A172 (cell line): ENCODE measurements around the gene ANGEL2. TPM values are rescaled to one million over a fixed set of nuclear protein-coding genes. Genes with fewer than 3 reads are reported as not detected.

ENCODE experiments used
- DNase-seq: peaks from one replicate; pipeline ENCODE4 v3.0.0-alpha.2; 2015; ENCODE audit warnings: low spot score
- total RNA-seq: library from RNA; depleted of rRNA; stranded (reverse); fragments of >200 nt; shearing (Covaris generic); gene quantifications from 2 replicates; pipeline ENCODE4 v1.2.3, GENCODE V29; 2014; rRNA removed

The ANGEL2 gene
- total RNA-seq, 1 experiment from 2014 or later = 83.0 TPM

DNA sequence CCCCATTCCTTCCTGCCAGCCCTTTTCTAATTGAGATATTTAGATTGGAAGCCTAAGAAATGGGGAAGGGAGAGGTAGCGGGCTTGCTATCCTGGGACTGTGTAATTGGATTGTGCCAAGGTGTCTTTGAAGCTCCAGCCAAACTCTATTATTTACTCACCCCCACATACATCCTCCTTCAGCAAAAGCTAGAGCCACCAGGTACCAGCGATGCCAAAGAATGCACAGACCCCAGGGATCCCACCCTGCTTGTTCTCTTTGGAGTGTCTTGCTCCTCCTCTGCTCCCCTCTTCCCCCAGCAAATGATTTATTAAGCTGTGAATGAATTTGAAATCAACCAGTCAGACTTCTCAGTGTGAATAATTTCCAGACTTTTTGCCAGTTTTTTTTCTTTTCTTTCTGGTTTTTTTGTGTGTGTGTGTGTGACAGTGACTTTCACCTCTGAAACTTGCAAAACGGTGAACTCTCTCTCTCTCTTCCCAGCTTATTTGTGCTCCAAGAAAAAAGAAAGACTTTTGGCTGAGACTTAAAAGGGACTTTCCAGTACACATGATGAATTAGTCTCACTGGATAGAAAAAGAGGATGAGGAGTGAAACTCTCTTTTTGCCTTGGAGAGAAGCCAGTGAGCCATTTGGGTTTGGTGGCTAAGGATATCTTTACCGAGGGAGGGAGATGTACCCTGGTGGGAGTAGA lies 63.6 kb downstream of the ANGEL2 start:
- DNase-seq = no peak

DNA sequence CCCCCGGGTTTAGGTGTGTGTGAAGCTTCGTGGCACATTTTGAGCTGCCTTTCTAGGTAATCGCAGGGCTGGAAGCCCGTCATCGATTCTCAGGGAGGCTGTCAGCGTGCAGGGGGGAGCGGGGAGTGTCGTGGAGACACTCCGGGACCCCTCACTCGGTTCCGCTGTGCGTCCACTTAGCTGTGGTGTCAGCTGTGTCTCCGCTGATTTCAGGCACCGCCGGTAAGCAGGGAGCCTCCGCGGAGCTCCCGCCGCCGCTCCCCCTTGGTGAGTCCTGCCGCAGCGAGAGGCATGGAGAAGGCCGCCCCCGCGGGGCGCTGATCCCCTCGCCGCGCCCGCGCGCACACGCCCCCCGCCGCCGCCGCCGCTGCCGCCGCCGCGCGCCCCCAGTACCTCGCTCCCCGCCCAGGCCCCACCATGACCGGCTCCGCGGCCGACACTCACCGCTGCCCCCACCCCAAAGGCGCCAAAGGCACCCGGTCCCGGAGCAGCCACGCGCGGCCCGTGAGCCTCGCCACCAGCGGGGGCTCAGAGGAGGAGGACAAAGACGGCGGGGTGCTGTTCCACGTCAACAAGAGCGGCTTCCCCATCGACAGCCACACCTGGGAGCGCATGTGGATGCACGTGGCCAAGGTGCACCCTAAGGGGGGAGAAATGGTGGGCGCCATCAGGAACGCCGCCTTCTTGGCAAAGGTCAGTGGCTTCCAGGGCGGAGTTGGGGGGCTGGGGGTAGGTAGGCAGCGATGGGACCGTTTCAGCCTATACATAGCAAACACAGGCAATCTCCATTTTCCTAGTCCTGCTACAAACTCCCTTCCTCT lies 64.3 kb downstream of the ANGEL2 start:
- DNase-seq = no peak

DNA sequence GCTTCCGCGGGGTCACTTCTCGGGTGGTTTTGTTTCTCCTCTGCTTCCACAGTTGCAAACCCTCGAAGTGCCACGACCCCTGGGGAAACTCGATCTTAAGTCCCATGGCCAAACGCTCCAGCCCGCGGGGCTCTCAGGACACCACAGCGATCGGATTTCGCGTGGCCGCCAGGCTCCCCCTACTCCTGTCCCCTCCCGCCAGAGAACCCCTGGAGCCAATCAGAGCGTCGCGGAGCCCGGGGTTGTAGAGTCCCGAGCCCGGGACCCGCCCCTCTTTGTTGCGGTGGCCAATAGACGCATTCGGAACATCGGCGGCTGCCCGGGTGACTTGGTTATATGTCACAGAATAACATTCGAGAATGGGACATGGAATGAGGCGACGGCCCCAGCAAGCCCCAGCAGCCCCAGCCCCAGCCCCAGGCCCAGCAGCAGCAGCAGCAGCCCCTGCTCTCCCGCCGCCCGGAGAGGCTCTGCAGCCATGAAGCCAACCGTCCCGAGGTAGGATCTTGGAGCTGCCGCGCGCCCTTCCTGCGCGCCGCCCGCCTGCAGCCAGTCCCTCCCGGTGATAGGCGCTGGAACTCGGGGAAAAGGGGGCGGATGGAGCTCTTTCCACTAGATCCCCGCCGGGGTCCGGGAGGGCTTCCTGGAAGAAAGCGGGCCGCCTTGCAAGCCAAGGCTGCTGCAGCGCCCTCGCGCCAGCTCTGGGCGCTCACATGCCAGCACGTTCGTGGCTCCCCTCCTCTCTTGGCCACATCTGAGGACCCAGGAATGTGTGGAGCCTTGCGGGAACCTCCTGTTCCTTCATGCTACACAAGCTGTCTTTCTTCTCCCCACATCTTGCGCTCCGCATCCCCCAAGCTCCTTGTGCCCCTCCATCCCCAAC lies 65.2 kb downstream of the ANGEL2 start, which contains the start of gene VASH2:
VASH2 (plus strand) TSS at position 299 of the 883 bp plus-strand sequence. CDS start 1,002 bp downstream, outside the sequence.
- DNase-seq = peak; percentile 82

DNA sequence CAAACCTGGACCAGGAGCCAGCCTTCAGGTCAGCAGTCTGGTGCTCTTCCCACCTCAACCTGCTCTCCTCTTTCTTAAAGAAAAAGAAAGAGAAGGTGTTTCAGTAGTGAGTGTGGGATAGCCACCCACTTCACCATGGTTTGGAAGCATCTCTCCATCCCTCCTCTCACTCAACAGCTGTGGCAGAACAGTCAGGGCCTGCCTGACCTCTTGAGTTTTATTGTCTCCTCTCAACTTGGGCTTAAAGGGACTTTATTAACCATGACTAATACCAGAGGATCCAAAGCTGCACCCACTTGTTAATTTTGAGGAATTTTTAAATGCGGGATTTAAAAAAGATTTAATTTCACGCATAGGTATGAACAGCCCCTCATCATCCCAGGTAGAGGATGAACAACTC lies 65.9 kb downstream of the ANGEL2 start:
- DNase-seq = no peak

DNA sequence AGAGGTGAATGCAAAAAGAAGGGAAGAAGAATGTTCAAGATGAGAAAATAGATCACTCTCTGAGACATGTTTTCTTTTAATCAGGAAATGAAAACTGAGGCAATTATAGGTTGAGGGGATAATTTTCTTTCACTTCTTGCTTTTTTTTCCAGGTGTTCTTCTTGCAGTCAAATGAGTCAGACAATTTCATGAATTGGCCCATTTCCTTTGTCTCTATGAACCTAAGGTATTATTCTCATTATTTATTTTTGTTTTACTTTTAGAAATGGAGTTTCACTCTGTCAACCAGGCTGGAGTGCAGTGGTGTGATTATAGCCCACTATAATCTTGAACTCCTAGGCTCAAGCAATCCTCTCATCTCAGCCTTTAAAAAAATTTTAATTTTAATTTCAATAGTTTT lies 68.8 kb downstream of the ANGEL2 start:
- no peak for DNase-seq

DNA sequence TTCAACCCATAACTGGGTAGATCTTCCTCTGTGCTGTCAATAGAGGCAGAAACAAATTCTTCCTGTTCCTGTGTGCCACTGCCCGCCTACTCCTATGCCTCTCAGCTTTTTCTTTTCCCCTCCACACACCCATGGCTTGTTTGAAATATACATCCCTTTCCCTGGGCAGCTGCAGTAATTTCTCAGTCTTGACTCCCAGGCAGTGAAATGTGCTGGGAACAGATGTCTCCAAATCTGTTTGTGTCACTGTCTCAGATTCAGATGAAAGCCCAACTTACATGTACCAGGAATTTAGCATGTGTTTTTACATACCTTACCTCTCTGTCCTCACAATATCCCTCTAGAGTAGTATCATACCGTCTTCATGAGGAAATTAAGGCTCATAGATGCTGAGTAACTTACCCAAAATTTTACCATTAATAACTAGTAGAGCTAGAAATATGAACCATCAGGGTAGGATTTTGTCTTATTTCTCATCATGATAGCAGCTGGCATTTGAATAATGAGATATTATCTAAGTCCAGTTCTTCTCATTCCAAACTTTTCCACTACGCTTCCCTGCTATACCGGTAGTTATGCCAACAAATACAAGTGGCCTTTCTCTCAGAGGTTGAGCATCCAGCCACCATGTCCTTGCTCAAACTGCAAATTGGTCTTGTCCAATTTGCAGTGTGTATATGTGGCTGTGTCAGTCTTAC lies 70.1 kb downstream of the ANGEL2 start:
- no peak for DNase-seq

DNA sequence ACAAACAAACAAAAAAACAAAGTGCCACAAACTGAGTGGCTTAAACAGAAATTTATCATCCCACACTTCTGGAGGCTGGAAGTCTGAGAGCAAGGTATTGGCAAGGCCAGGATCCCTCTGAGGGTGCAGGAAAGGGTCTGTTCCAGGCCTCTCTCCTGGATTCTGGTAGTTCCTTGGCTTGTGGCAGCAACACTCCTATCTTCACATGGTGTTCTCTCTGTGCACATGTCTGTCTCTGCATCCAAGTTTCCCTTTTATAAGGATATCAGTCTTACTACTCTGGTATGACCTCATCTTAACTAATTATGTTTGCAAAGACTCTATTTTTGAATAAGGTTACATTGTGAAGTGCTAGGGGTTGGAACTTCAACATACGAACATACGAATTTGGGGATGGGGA lies 70.6 kb downstream of the ANGEL2 start:
- no peak for DNase-seq

DNA sequence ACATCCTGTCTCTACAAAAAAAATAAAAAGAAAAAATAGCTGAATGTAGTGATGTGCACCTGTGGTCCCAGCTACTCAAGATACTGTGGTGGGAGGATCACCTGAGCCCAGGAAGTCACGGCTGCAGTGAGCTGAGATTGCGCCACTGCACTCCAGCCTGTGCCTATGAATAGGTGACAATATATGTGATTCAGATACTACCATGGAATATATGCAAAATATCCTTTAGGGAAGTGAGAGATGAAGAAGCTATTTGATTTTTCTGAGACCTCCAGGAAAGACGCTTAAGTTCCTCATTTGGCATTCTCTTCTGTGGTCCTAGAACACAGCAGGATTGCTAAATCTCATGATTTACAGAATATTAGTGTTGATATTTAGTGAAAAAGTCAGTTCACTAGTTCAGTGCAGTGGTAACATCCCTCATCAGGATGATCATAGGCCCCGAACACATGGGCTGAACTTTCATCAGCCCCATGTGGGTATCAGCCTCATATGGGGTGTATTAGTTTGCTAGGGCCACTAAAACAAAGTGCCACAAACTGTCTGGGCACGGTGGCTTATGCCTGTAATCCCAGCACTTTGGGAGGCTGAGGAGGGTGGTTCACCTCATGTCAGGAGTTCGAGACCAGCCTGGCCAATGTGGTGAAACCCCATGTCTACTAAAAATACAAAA lies 71.3 kb downstream of the ANGEL2 start:
- no peak for DNase-seq

DNA sequence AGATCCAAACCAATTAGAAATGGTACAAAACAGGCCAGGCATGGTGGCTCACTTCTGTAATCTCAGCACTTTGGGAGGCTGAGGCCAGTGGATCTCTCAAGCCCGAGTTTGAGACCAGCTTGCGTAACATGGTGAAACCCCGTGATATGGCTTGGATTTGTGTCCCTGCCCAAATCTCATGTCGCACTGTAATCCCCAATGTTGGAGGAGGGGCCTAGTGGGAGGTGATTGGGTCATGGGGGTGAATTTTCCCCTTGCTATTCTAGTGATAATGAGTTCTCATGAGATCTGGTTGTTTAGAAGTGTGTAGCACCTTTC lies 72.3 kb downstream of the ANGEL2 start:
- no peak for DNase-seq

DNA sequence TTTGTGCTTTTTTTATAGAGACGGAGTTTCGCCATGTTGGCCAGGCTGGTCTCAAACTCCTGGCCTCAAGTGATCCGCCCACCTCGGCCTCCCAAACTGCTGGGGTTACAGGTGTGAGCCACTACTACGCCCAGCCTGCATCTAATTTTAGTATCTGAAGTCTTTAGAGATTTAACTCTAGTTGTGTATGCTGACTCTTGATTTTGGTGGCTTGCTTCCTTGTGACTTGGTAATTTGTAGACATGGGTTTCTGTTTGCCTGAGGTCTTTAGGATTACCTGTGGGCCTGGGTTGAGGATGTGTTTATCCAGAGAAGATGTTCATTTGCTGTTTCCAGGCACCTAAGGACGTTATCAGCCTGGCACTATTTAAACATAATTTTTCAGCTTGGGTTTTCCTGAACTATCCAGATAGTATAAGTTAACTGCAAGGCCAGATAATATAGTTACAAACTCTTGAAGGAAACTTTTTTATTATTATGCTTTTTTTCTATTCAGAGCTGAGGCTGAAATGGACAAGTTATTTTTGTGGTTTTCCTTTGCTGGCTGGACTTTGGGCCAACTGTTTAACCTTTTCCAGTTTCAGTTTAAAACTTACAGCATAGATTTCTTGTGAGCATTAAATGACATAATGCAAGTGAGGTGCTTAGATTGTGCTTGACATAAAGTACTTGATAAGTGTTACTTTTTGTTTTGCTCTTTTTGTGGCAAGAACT lies 72.8 kb downstream of the ANGEL2 start:
- DNase-seq = no peak

Other genes starting within 250 kb of the ANGEL2 start
- 68.7 and 107 TPM in 2 replicates for gene NSL1, start 224.1 kb downstream of the ANGEL2 start, total RNA-seq
- 26.0 and 32.9 TPM in 2 replicates for gene TATDN3, start 224.0 kb downstream of the ANGEL2 start, total RNA-seq
- gene SPATA45, start 168.2 kb downstream of the ANGEL2 start, total RNA-seq = 1.5 TPM in 1 of 2 replicates, not detected in the other
- 17.0 and 19.8 TPM in 2 replicates for gene FLVCR1, start 157.6 kb downstream of the ANGEL2 start, total RNA-seq
- gene VASH2, start 65.3 kb downstream of the ANGEL2 start, total RNA-seq = 1.9 and 2.9 TPM in 2 replicates
- gene RPS6KC1, start 35.4 kb upstream of the ANGEL2 start, total RNA-seq = 31.3 and 32.7 TPM in 2 replicates